ENCODE measurements around the gene HPGD. TPM values are rescaled to one million over a fixed set of nuclear protein-coding genes. Genes with fewer than 3 reads are reported as not detected.

The HPGD gene
- total RNA-seq, 1 donor from 2014 or later: 11.2 TPM

- no peak overlapping the region for H3K27ac Mint-ChIP-seq
- peaks cover 6% of the 10 kb centered on the region for H3K36me3 Mint-ChIP-seq
- no peaks in the 10 kb centered on the region for H3K27me3 Mint-ChIP-seq (ENCODE audit: low read depth)
- no peaks in the 10 kb centered on the region for H3K9me3 Mint-ChIP-seq
- TF ChIP-seq CTCF (IDR thresholded peaks at IDR 0.05; ENCODE audit: unreplicated experiment): no peak
- no peak for DNase-seq (ENCODE audit: low spot score in 2 of 2, unreplicated experiment in 2 of 2)
- H3K4me3 Mint-ChIP-seq: no peak overlapping the region
- H3K4me1 Mint-ChIP-seq: peaks cover 17% of the 10 kb centered on the region
Observed at GRCh38 chr4:174505892-174506291, 16.4 kb downstream of the HPGD start.

- no peak overlapping the region for H3K27ac Mint-ChIP-seq
- H3K4me3 Mint-ChIP-seq: no peak overlapping the region
- no peak for TF ChIP-seq CTCF (IDR thresholded peaks at IDR 0.05; ENCODE audit: unreplicated experiment)
- DNase-seq (ENCODE audit: low spot score in 2 of 2, unreplicated experiment in 2 of 2): no peak
- peaks cover 17% of the 10 kb centered on the region for H3K4me1 Mint-ChIP-seq
- H3K36me3 Mint-ChIP-seq: peaks cover 6% of the 10 kb centered on the region
- no peaks in the 10 kb centered on the region for H3K27me3 Mint-ChIP-seq (ENCODE audit: low read depth)
- no peaks in the 10 kb centered on the region for H3K9me3 Mint-ChIP-seq
Observed at GRCh38 chr4:174505007-174505406, 17.3 kb downstream of the HPGD start.

- H3K4me3 Mint-ChIP-seq: no peak overlapping the region
- no peak overlapping the region for H3K27ac Mint-ChIP-seq
Observed at GRCh38 chr4:174503079-174503715, 19.1 kb downstream of the HPGD start.

GRCh38 chr4:174496631-174497432 lies 25.5 kb downstream of the HPGD start:
- TF ChIP-seq CTCF (IDR thresholded peaks at IDR 0.05; ENCODE audit: unreplicated experiment): no peak
- no peaks in the 10 kb centered on the region for H3K9me3 Mint-ChIP-seq
- H3K27me3 Mint-ChIP-seq (ENCODE audit: low read depth): no peaks in the 10 kb centered on the region
- H3K4me3 Mint-ChIP-seq: no peak overlapping the region
- peaks cover 22% of the 10 kb centered on the region for H3K4me1 Mint-ChIP-seq
- H3K27ac Mint-ChIP-seq: peak overlapping the region; percentile 73
- H3K36me3 Mint-ChIP-seq: peaks cover 8% of the 10 kb centered on the region
- DNase-seq (ENCODE audit: low spot score in 2 of 2, unreplicated experiment in 2 of 2): no peak

More at GRCh38 chr4:174503079-174503715, 19.1 kb downstream of the HPGD start:
- H3K9me3 Mint-ChIP-seq: no peaks in the 10 kb centered on the region
- no peak for TF ChIP-seq CTCF (IDR thresholded peaks at IDR 0.05; ENCODE audit: unreplicated experiment)
- no peak for DNase-seq (ENCODE audit: low spot score in 2 of 2, unreplicated experiment in 2 of 2)
- peaks cover 17% of the 10 kb centered on the region for H3K4me1 Mint-ChIP-seq
- H3K27me3 Mint-ChIP-seq (ENCODE audit: low read depth): no peaks in the 10 kb centered on the region
- H3K36me3 Mint-ChIP-seq: peaks cover 11% of the 10 kb centered on the region

- Mint-ChIP-seq H3K27me3 (ENCODE audit: low read depth) (no peaks in the 10 kb centered on the region), H3K4me3 (no peak overlapping the region), H3K36me3 (peaks cover 8% of the 10 kb centered on the region), H3K9me3 (no peaks in the 10 kb centered on the region), H3K27ac (no peak overlapping the region), H3K4me1 (peaks cover 23% of the 10 kb centered on the region)
- no peak for TF ChIP-seq CTCF (IDR thresholded peaks at IDR 0.05; ENCODE audit: unreplicated experiment)
- no peak for DNase-seq (ENCODE audit: low spot score in 2 of 2, unreplicated experiment in 2 of 2)
Observed at GRCh38 chr4:174495626-174496025, 26.7 kb downstream of the HPGD start.
